ENCODE results near the gene CCNI2.

DNA sequence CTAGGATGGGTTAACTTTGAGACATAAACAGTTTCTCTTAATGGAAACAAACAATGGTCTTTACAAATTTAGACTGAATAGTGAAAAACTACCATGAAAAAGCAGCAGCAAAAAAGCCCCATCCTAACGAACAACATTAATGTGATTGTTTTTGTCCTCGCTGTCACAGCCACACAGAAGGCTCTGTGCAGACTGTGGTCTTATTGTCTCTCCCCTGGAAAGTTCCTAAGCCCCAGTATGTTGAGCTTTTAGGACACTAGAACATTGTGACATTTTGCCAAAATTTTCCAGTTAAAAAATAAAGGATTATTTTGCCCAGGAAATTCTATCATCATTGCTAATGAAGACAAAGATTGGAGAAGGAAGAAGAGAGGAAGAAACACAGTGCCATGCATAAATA, 53.3 kb downstream of the CCNI2 start:
- TF ChIP-seq, protein P1, sequence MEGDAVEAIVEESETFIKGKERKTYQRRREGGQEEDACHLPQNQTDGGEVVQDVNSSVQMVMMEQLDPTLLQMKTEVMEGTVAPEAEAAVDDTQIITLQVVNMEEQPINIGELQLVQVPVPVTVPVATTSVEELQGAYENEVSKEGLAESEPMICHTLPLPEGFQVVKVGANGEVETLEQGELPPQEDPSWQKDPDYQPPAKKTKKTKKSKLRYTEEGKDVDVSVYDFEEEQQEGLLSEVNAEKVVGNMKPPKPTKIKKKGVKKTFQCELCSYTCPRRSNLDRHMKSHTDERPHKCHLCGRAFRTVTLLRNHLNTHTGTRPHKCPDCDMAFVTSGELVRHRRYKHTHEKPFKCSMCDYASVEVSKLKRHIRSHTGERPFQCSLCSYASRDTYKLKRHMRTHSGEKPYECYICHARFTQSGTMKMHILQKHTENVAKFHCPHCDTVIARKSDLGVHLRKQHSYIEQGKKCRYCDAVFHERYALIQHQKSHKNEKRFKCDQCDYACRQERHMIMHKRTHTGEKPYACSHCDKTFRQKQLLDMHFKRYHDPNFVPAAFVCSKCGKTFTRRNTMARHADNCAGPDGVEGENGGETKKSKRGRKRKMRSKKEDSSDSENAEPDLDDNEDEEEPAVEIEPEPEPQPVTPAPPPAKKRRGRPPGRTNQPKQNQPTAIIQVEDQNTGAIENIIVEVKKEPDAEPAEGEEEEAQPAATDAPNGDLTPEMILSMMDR (conservative IDR thresholded peaks at IDR 0.05; ENCODE audit: low read depth, low read length) = no peak
- no peak for TF ChIP-seq EZH2 (IDR thresholded peaks at IDR 0.05; ENCODE audit: borderline replicate concordance, low read depth, low read length, poor library complexity, severe bottlenecking)
